ENCODE data around the gene METAP1.
"Not testable (repeated sequence)": the region's sequence is repeated elsewhere in the genome, so short reads cannot be mapped to it uniquely, and the experiment has no call there.

METAP1 gene

GRCh38 chr4:99062120-99062519, 66.6 kb downstream of the METAP1 start:
- DNase-seq (ENCODE audit: low read depth), result no peak
- H3K4me3 ChIP-seq (ENCODE audit: low read depth, low read length), result no peak overlapping the region
- in situ Hi-C loops (cut with HindIII; ENCODE audit: low sequenced_read_pairs), result no loop called here
- no peak for TF ChIP-seq CTCF (IDR thresholded peaks at IDR 0.05; ENCODE audit: low read depth, low read length, missing control alignments)

- in situ Hi-C loops (cut with HindIII; ENCODE audit: low sequenced_read_pairs); DNase-seq (ENCODE audit: low read depth); H3K4me3 ChIP-seq (ENCODE audit: low read depth, low read length): not testable (repeated sequence)
These were observed 70.0 kb downstream of the METAP1 start for GRCh38 chr4:99065521-99065920.

- DNase-seq (ENCODE audit: low read depth), result no peak
- no peak for TF ChIP-seq CTCF (IDR thresholded peaks at IDR 0.05; ENCODE audit: low read depth, low read length, missing control alignments)
- in situ Hi-C loops (cut with HindIII; ENCODE audit: low sequenced_read_pairs), result no loop called here
These were observed 72.1 kb downstream of the METAP1 start for GRCh38 chr4:99067617-99068016.

GRCh38 chr4:99071159-99071558, 75.6 kb downstream of the METAP1 start:
- TF ChIP-seq CTCF (IDR thresholded peaks at IDR 0.05; ENCODE audit: low read depth, low read length, missing control alignments), result no peak
- H3K4me3 ChIP-seq (ENCODE audit: low read depth, low read length), result no peak overlapping the region
- DNase-seq (ENCODE audit: low read depth), result no peak
- in situ Hi-C loops (cut with HindIII; ENCODE audit: low sequenced_read_pairs), result no loop called here

More at GRCh38 chr4:99067617-99068016, 72.1 kb downstream of the METAP1 start:
- H3K4me3 ChIP-seq (ENCODE audit: low read depth, low read length), result no peak overlapping the region

- in situ Hi-C loops (cut with HindIII; ENCODE audit: low sequenced_read_pairs), result no loop called here
- TF ChIP-seq CTCF (IDR thresholded peaks at IDR 0.05; ENCODE audit: low read depth, low read length, missing control alignments), result no peak
- no peak overlapping the region for H3K4me3 ChIP-seq (ENCODE audit: low read depth, low read length)
- no peak for DNase-seq (ENCODE audit: low read depth)
These were observed 79.3 kb downstream of the METAP1 start for GRCh38 chr4:99074816-99075215.

GRCh38 chr4:99076292-99076976, 80.9 kb downstream of the METAP1 start:
- no peak overlapping the region for H3K4me3 ChIP-seq (ENCODE audit: low read depth, low read length)
- no peak for TF ChIP-seq CTCF (IDR thresholded peaks at IDR 0.05; ENCODE audit: low read depth, low read length, missing control alignments)
- DNase-seq (ENCODE audit: low read depth), result no peak
- in situ Hi-C loops (cut with HindIII; ENCODE audit: low sequenced_read_pairs), result no loop called here

- TF ChIP-seq CTCF (IDR thresholded peaks at IDR 0.05; ENCODE audit: low read depth, low read length, missing control alignments), result no peak
- in situ Hi-C loops (cut with HindIII; ENCODE audit: low sequenced_read_pairs), result no loop called here
- no peak for DNase-seq (ENCODE audit: low read depth)
- no peak overlapping the region for H3K4me3 ChIP-seq (ENCODE audit: low read depth, low read length)
These were observed 81.7 kb downstream of the METAP1 start for GRCh38 chr4:99077177-99077576.

Measured in astrocyte of the cerebellum (primary cell).